K562 (cell line): ENCODE measurements around the gene RAB3C. TPM values are rescaled to one million over a fixed set of nuclear protein-coding genes. Genes with fewer than 3 reads are reported as not detected.

ENCODE experiments used
- ATAC-seq: fragments of 200-7000 bp; cut with Tn5 transposase; 3 replicates; pipeline ENCODE4 v1.9.1; 2020; ENCODE audit warnings: moderate library complexity
- BruUV-seq: library from RNA; stranded (reverse); fragments of 400-500 nt; replicated peaks from 2 replicates; lab custom pipeline; 2021; lab: Mats Ljungman, UMichigan
- CTCF ChIA-PET: fragments of 300-600 bp; formaldehyde crosslinking; extraction: SDS; loops from one replicate; lab custom pipeline; 2021; ENCODE audit warnings: low intra/inter-chr PET ratio; lab: Yijun Ruan, JAX
- POLR2A ChIA-PET: fragments of 300-600, 350-650 bp; sonication (Branson Sonifier 250); formaldehyde crosslinking; extraction: SDS; loops from one replicate; lab custom pipeline; 2021; ENCODE audit warnings: antibody characterized with exemption, inconsistent platforms; lab: Yijun Ruan, JAX
- DNase-seq, 4 experiments: peaks; one replicate each; pipeline versions ENCODE4 v3.0.0 to v3.0.0-alpha.2; 2011 to 2018; ENCODE audit warnings: low spot score in 3 of 4, mixed read lengths in 3 of 4; ENCODE audit errors: extremely low read depth in 1 of 4
- FAIRE-seq: peaks from 2 replicates; lab custom pipeline; 2011; peaks lifted over from hg19 to GRCh38; lab: Jason Lieb, UNC
- H2AFZ ChIP-seq: 2 replicates; pipeline ENCODE4 v1.6.0; 2011; ENCODE audit warnings: low read depth, low read length, control low read depth, inconsistent platforms
- H3K27ac ChIP-seq: fragments of 200-600 bp; 3 replicates; pipeline ENCODE4 v1.8.0; 2011; ENCODE audit warnings: low read depth, mild to moderate bottlenecking, control low read depth, inconsistent platforms, low read length, moderate library complexity, mixed read lengths; ENCODE audit errors: extremely low read depth
- H3K27me3 ChIP-seq, 2 experiments: fragments of 300-600 bp in 1 of 2; 2 replicates in 1 of 2; 3 replicates in 1 of 2; pipeline versions ENCODE4 v1.6.0 to v1.8.0; 2011; ENCODE audit warnings: inconsistent platforms in 2 of 2, low read length in 2 of 2, mild to moderate bottlenecking in 1 of 2, mixed read lengths in 1 of 2, moderate library complexity in 1 of 2; ENCODE audit not compliant: control insufficient read depth in 2 of 2, insufficient read depth in 2 of 2
- H3K36me3 ChIP-seq: fragments of 300-600 bp; 3 replicates; pipeline ENCODE4 v1.8.0; 2011; ENCODE audit warnings: mild to moderate bottlenecking, low read length, inconsistent platforms; ENCODE audit not compliant: control insufficient read depth, insufficient read depth
- H3K4me1 ChIP-seq, 2 experiments: fragments of 200-600 bp in 1 of 2; replicated peaks in 1 of 2; 2 replicates in 1 of 2; 3 replicates in 1 of 2; pipeline versions ENCODE4 v1.5.1 to v1.8.0; 2011; ENCODE audit warnings: inconsistent platforms in 2 of 2, low read length in 2 of 2, mild to moderate bottlenecking in 1 of 2, mixed read lengths in 1 of 2, moderate library complexity in 1 of 2; ENCODE audit not compliant: control insufficient read depth in 2 of 2, insufficient read depth in 2 of 2
- H3K4me2 ChIP-seq: 2 replicates; pipeline ENCODE4 v1.6.1; 2011; ENCODE audit warnings: low read length, control low read depth, inconsistent platforms, mixed read lengths; ENCODE audit not compliant: insufficient read depth
- H3K4me3 ChIP-seq: fragments of 200-600 bp; sonication (generic), shearing (Covaris generic); 2 replicates; pipeline ENCODE4 v1.5.1; 2016; ENCODE audit warnings: control low read depth, inconsistent platforms
- H3K79me2 ChIP-seq: fragments of 200-600 bp; 3 replicates; pipeline ENCODE4 v1.8.0; 2011; ENCODE audit warnings: low read length, inconsistent platforms; ENCODE audit not compliant: control insufficient read depth, insufficient read depth
- H3K9ac ChIP-seq, 2 experiments: 2 replicates each; pipeline versions ENCODE4 v1.6.0 to v1.6.1; 2011; ENCODE audit warnings: low read depth in 2 of 2, low read length in 2 of 2, control low read depth in 1 of 2, inconsistent platforms in 1 of 2, mild to moderate bottlenecking in 1 of 2, mixed read lengths in 1 of 2; ENCODE audit not compliant: insufficient read depth in 1 of 2
- H3K9me1 ChIP-seq: one replicate; pipeline ENCODE4 v1.6.0; 2011; ENCODE audit warnings: inconsistent platforms, mild to moderate bottlenecking, low read length, moderate library complexity; ENCODE audit not compliant: control insufficient read depth, insufficient read depth
- H3K9me3 ChIP-seq: replicated peaks from 2 replicates; pipeline ENCODE4 v1.5.1; 2011; ENCODE audit warnings: low read depth, low read length, inconsistent platforms; ENCODE audit not compliant: control insufficient read depth, insufficient read depth
- H4K20me1 ChIP-seq: replicated peaks from 2 replicates; pipeline ENCODE4 v1.6.1; 2011; ENCODE audit warnings: low read length, inconsistent platforms, mixed read lengths; ENCODE audit not compliant: control insufficient read depth, insufficient read depth
- ADNP ChIP-seq: fragments of 200-800 bp; sonication (Bioruptor generic); IDR thresholded peaks from 2 replicates; pipeline ENCODE4 v1.6.1; 2016; ENCODE audit warnings: missing genetic modification characterization, missing compliant biosample characterization
- MEF2A ChIP-seq: IDR thresholded peaks from 2 replicates; pipeline ENCODE4 v1.6.1; 2011; ENCODE audit warnings: low read depth, mild to moderate bottlenecking, low read length, moderate library complexity; ENCODE audit not compliant: control insufficient read depth
- PHB2 ChIP-seq: fragments of 450-650 bp; IDR thresholded peaks from 2 replicates; pipeline ENCODE4 v1.6.1; 2017; ENCODE audit warnings: low read depth
- RBBP5 ChIP-seq: fragments of 200-600 bp; sonication (generic); IDR thresholded peaks from 2 replicates; pipeline ENCODE4 v1.6.1; 2012; ENCODE audit warnings: borderline replicate concordance, mild to moderate bottlenecking, low read length, control low read depth, inconsistent platforms; ENCODE audit not compliant: insufficient read depth, poor library complexity, severe bottlenecking
- SMARCB1 ChIP-seq: IDR thresholded peaks from 2 replicates; pipeline ENCODE4 v1.6.1; 2011; ENCODE audit warnings: improper control_type of control experiment, low read depth; ENCODE audit not compliant: insufficient read length
- TARDBP ChIP-seq: fragments of 450-650 bp; IDR thresholded peaks from 2 replicates; pipeline ENCODE4 v1.6.1; 2016
- USF2 ChIP-seq: sonication (generic); formaldehyde crosslinking; IDR thresholded peaks from 2 replicates; pipeline ENCODE4 v1.5.0; 2020; ENCODE audit warnings: missing genetic modification reagents
- ZBTB9 ChIP-seq: fragments of 450-650 bp; formaldehyde crosslinking; IDR thresholded peaks from 2 replicates; pipeline ENCODE4 v1.4.0; 2020; ENCODE audit warnings: mild to moderate bottlenecking, moderate library complexity
- ZNF282 ChIP-seq: sonication (generic); formaldehyde crosslinking; IDR thresholded peaks from 2 replicates; pipeline ENCODE4 v1.8.1; 2023; ENCODE audit warnings: missing genetic modification reagents
- ZSCAN32 ChIP-seq: fragments of 450-650 bp; formaldehyde crosslinking; IDR thresholded peaks from 2 replicates; pipeline ENCODE4 v1.4.0; 2020; ENCODE audit warnings: mild to moderate bottlenecking, moderate library complexity
- WGBS: fragments of 100-300 bp; shearing (Covaris generic); methylation state at CpG from one replicate; pipeline ENCODE4 v1.1.6; 2016; ENCODE audit warnings: low coverage, mixed read lengths; ENCODE audit not compliant: insufficient coverage; ENCODE audit errors: missing lambda C conversion rate; 5-methylcytosine and 5-hydroxymethylcytosine counted together
- in situ Hi-C: fragments of 300-500 bp; cut with MboI; formaldehyde crosslinking; loops from 4 replicates; pipeline ENCODE4 v1.15.0; 2018; ENCODE audit warnings: inconsistent platforms, mixed read lengths
- intact Hi-C: fragments of 100-400 bp; cut with micrococcal nuclease; formaldehyde crosslinking; loops from 2 replicates; pipeline ENCODE4 v1.14.2; 2022
- polyA plus RNA-seq, 8 experiments: library from polyadenylated mRNA; depleted of rRNA in 4 of 8; stranded (reverse) in 5 of 8; unstranded in 3 of 8; fragments of >200 nt; fragmentation: Nextera tagmentation in 2 of 8; fragmentation: Illumina TruSeq in 1 of 8; extraction: Ambion mirVana in 2 of 8; extraction: Trizol in 1 of 8; gene quantifications; 2 replicates each; pipeline versions ENCODE4 v1.2.1 to v1.2.3, GENCODE V29; 2011 to 2014; ENCODE audit warnings: inconsistent platforms in 1 of 8, missing spikeins in 1 of 8
- total RNA-seq, 7 experiments: library from RNA; depleted of rRNA in 6 of 7; stranded (reverse); fragments of >200 nt in 6 of 7; fragmentation: Illumina TruSeq in 2 of 7; extraction: Trizol in 2 of 7; gene quantifications; 2 replicates each; pipeline versions ENCODE4 v1.2.1 to v1.2.3, GENCODE V29; 2011 to 2021; ENCODE audit warnings: low replicate concordance in 1 of 7
- TF ChIP-seq, protein P1 (sequence below): fragments of 250-450 bp; sonication (Bioruptor Pico); IDR thresholded peaks from 2 replicates; pipeline ENCODE4 v1.8.0; 2021; ENCODE audit warnings: borderline replicate concordance, mild to moderate bottlenecking, moderate library complexity; ENCODE audit not compliant: poor library complexity, severe bottlenecking
- TF ChIP-seq, protein P2 (sequence below): fragments of 250-450 bp; sonication (Bioruptor Pico); IDR thresholded peaks from 2 replicates; pipeline ENCODE4 v1.5.0; 2020; ENCODE audit warnings: mild to moderate bottlenecking, borderline replicate concordance

The RAB3C gene
- total and polyA plus RNA-seq, 9 of the 15 experiments (the other 6 are each of a cell fraction or from before 2014, with no cell fraction given), result not detected

- Histone ChIP-seq H3K9ac (no peak overlapping the region), H3K4me3 (no peak overlapping the region), H2AFZ (no peak overlapping the region), H3K9me1 (no peaks in the 10 kb centered on the region), H3K4me1 (no peaks in the 10 kb centered on the region), H3K27ac (no peak overlapping the region), H3K36me3 (no peaks in the 10 kb centered on the region), H3K4me2 (no peak overlapping the region), H3K79me2 (no peaks in the 10 kb centered on the region), H3K27me3 (no peaks in the 10 kb centered on the region), H3K9me3 (no peaks in the 10 kb centered on the region), H4K20me1 (no peaks in the 10 kb centered on the region)
- POLR2A ChIA-PET, result no interaction called here
- no peak for ATAC-seq
- TF ChIP-seq ZBTB9 (CRISPR knock-in tag), result no peak
- TF ChIP-seq SMARCB1, result no peak
- no peak for TF ChIP-seq TARDBP
- TF ChIP-seq PHB2, result no peak
- in situ Hi-C loops (no loop called here), intact Hi-C loops (no loop called here)
- no peak for FAIRE-seq
- CTCF ChIA-PET, result no interaction called here
- BruUV-seq, result no TSS peak
- no peak for DNase-seq
Observed at GRCh38 chr5:58902305-58902704, 319.4 kb downstream of the RAB3C start.

DNA sequence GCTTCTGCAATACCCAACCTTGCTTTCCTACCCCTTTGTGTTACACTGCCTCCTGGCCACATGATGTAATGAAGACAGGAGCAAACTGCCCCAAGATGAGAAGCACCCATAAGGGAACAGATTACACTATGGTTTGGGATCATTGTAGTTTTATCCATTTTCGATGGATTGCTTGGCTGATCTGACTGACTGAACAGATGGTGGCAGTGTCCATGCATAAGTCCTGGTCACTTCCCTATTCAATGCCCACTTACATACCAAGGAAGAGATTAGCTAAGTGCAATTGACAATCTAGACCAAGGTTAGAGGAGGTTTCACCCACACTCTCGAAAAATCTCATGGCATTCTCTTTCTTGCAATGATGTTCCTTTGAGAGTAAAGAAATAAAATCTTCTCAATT lies 319.9 kb downstream of the RAB3C start:
- DNase-seq (no peak), ATAC-seq (no peak), FAIRE-seq (no peak)
- BruUV-seq, result no TSS peak
- Histone ChIP-seq H3K9me1 (no peaks in the 10 kb centered on the region), H3K27ac (no peak overlapping the region), H3K4me2 (no peak overlapping the region), H3K4me3 (no peak overlapping the region), H3K36me3 (no peaks in the 10 kb centered on the region), H3K4me1 (no peaks in the 10 kb centered on the region)
- 0% methylated on average over 2 of the region's 2 CpGs for WGBS
- intact Hi-C loops (no loop called here), in situ Hi-C loops (no loop called here)
- CTCF ChIA-PET, result interaction anchor here (0.6 kb wide), 1 partner anchor 1604 kb away, joined by 3 read pairs; no protein-coding TSS in a partner anchor
- POLR2A ChIA-PET, result no interaction called here
- no peak for TF ChIP-seq ZSCAN32 (CRISPR knock-in tag)
- no peak for TF ChIP-seq ZNF282 (CRISPR knock-in tag)
- TF ChIP-seq TARDBP, result no peak
- TF ChIP-seq, protein P1, sequence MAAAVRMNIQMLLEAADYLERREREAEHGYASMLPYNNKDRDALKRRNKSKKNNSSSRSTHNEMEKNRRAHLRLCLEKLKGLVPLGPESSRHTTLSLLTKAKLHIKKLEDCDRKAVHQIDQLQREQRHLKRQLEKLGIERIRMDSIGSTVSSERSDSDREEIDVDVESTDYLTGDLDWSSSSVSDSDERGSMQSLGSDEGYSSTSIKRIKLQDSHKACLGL (CRISPR knock-in tag), result no peak
- TF ChIP-seq RBBP5, result no peak
- TF ChIP-seq MEF2A, result no peak
- no peak for TF ChIP-seq USF2 (CRISPR knock-in tag)
- TF ChIP-seq, protein P2, sequence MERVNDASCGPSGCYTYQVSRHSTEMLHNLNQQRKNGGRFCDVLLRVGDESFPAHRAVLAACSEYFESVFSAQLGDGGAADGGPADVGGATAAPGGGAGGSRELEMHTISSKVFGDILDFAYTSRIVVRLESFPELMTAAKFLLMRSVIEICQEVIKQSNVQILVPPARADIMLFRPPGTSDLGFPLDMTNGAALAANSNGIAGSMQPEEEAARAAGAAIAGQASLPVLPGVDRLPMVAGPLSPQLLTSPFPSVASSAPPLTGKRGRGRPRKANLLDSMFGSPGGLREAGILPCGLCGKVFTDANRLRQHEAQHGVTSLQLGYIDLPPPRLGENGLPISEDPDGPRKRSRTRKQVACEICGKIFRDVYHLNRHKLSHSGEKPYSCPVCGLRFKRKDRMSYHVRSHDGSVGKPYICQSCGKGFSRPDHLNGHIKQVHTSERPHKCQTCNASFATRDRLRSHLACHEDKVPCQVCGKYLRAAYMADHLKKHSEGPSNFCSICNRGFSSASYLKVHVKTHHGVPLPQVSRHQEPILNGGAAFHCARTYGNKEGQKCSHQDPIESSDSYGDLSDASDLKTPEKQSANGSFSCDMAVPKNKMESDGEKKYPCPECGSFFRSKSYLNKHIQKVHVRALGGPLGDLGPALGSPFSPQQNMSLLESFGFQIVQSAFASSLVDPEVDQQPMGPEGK (CRISPR knock-in tag), result no peak
- TF ChIP-seq ADNP, result no peak
- TF ChIP-seq, all 486 proteins: peak for 0
- Histone ChIP-seq H2AFZ (no peak overlapping the region), H4K20me1 (no peaks in the 10 kb centered on the region), H3K79me2 (no peaks in the 10 kb centered on the region), H3K9me3 (no peaks in the 10 kb centered on the region), H3K9ac (no peak overlapping the region), H3K27me3 (no peaks in the 10 kb centered on the region)
